Measurements from ENCODE around the gene ZNF730. TPM values are rescaled to one million over a fixed set of nuclear protein-coding genes. Genes with fewer than 3 reads are reported as not detected.
"Not testable (repeated sequence)": the region's sequence is repeated elsewhere in the genome, so short reads cannot be mapped to it uniquely, and the experiment has no call there.

ZNF730 gene
- total RNA-seq, 1 experiment from 2014 or later, result 1.2 TPM

DNA sequence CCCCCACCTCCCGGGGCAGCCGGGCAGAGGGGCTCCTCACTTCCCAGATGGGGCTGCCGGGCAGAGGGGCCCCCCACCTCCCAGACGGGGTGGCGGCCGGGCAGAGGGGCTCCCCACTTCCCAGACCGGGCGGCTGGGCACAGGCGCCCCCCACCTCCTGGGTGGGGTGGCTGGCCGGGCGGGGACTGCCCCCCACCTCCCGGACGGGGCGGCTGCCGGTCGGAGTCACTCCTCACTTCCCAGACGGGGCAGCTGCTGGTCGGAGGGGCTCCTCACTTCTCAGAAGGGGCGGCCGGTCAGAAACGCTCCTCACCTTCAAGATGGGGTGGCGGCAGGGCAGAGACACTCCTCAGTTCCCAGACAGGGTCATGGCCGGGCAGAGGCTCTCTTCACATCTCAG lies 43.9 kb downstream of the ZNF730 start:
- Histone ChIP-seq H3K4me3 (ENCODE audit: low read length) (no peak overlapping the region), H3K79me2 (ENCODE audit: low read length) (no peaks in the 10 kb centered on the region), H3K27me3 (ENCODE audit: low read length) (no peaks in the 10 kb centered on the region), H3K9me3 (ENCODE audit: low read length) (no peaks in the 10 kb centered on the region), H2AFZ (ENCODE audit: low read length) (no peak overlapping the region), H3K4me2 (ENCODE audit: low read length) (no peak overlapping the region), H3K9ac (ENCODE audit: low read length) (no peak overlapping the region), H3K27ac (ENCODE audit: low read length) (no peak overlapping the region), H4K20me1 (ENCODE audit: low read length) (no peaks in the 10 kb centered on the region), H3K4me1 (ENCODE audit: insufficient read depth, low read length) (no peaks in the 10 kb centered on the region), H3F3A (ENCODE audit: low read length, unreplicated experiment) (no peaks in the 10 kb centered on the region), H3K36me3 (ENCODE audit: low read depth, low read length) (no peaks in the 10 kb centered on the region; the same call in 1 of the 2 replicates), H3K9me2 (replicated peaks; ENCODE audit: low read length) (no peaks in the 10 kb centered on the region)
- TF ChIP-seq EZH2 (IDR thresholded peaks at IDR 0.05; ENCODE audit: low read length, unreplicated experiment) (no peak), EZH2phosphoT487 (IDR thresholded peaks at IDR 0.05; ENCODE audit: borderline replicate concordance, low read length) (no peak)
- TF ChIP-seq, protein P1, sequence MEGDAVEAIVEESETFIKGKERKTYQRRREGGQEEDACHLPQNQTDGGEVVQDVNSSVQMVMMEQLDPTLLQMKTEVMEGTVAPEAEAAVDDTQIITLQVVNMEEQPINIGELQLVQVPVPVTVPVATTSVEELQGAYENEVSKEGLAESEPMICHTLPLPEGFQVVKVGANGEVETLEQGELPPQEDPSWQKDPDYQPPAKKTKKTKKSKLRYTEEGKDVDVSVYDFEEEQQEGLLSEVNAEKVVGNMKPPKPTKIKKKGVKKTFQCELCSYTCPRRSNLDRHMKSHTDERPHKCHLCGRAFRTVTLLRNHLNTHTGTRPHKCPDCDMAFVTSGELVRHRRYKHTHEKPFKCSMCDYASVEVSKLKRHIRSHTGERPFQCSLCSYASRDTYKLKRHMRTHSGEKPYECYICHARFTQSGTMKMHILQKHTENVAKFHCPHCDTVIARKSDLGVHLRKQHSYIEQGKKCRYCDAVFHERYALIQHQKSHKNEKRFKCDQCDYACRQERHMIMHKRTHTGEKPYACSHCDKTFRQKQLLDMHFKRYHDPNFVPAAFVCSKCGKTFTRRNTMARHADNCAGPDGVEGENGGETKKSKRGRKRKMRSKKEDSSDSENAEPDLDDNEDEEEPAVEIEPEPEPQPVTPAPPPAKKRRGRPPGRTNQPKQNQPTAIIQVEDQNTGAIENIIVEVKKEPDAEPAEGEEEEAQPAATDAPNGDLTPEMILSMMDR (conservative IDR thresholded peaks at IDR 0.05; ENCODE audit: low read depth, low read length), result no peak
- ChIA-PET CTCF (no interaction called here), POLR2A (ENCODE audit: unreplicated experiment) (no interaction called here)
- ATAC-seq, result no peak
- no peak for DNase-seq
- intact Hi-C loops (cut with micrococcal nuclease), result no loop called here
- BruUV-seq (replicated peaks), result no TSS peak

DNA sequence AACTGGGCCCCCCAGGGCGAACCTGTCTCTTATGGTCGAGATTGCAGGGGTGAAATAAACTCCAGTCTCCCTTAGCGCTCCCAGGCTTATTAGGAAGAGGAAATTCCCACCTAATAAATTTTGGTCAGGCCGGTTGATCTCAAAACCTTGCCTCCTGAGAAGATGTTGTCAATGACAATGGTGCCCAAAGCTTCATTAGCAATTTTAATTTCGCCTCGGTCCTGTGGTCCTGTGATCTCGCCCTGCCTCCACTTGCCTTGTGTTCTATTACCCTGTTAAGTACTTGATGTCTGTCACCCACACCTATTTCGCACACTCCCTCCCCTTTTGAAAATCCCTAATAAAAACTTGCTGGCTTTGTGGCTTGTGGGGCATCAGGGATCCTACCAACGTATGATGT lies 51.5 kb downstream of the ZNF730 start:
- H3K9me3 ChIP-seq (ENCODE audit: low read length); CTCF ChIA-PET; intact Hi-C loops (cut with micrococcal nuclease); H3K79me2 ChIP-seq (ENCODE audit: low read length); H3F3A ChIP-seq (ENCODE audit: low read length, unreplicated experiment); H3K27me3 ChIP-seq (ENCODE audit: low read length); H3K27ac ChIP-seq (ENCODE audit: low read length); ATAC-seq; H3K4me1 ChIP-seq (ENCODE audit: insufficient read depth, low read length); BruUV-seq (replicated peaks); DNase-seq; H4K20me1 ChIP-seq (ENCODE audit: low read length); H3K4me2 ChIP-seq (ENCODE audit: low read length); H3K36me3 ChIP-seq (ENCODE audit: low read depth, low read length); H3K9me2 ChIP-seq (replicated peaks; ENCODE audit: low read length); H3K4me3 ChIP-seq (ENCODE audit: low read length); H3K9ac ChIP-seq (ENCODE audit: low read length); POLR2A ChIA-PET (ENCODE audit: unreplicated experiment); H2AFZ ChIP-seq (ENCODE audit: low read length): not testable (repeated sequence)

DNA sequence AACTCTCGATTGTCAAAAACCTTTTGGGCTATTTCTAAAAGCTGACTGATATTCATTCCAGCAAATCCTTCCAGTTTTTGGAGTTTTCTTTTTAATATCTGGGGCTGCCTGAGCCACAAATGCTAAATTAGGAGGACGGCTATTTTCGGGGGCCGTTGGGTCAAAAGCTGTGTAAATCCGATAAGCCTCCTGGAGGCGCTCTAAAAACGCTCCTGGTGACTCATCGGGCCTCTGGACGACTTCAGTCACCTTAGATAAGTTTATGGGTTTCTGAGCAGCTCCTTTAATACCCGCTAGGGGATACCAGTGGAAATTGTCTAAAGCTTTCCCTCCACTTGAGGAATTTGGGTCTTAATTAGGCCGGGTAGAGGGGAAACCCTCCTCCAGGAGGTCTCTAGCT lies 66.4 kb downstream of the ZNF730 start:
- BruUV-seq (replicated peaks), result no TSS peak
- Histone ChIP-seq H3K27me3 (ENCODE audit: low read length) (no peaks in the 10 kb centered on the region), H3K9me3 (ENCODE audit: low read length) (peaks cover 16% of the 10 kb centered on the region; the same call in 1 of the 2 replicates), H3F3A (ENCODE audit: low read length, unreplicated experiment) (no peaks in the 10 kb centered on the region), H3K4me2 (ENCODE audit: low read length) (no peak overlapping the region), H4K20me1 (ENCODE audit: low read length) (no peaks in the 10 kb centered on the region), H3K79me2 (ENCODE audit: low read length) (no peaks in the 10 kb centered on the region), H2AFZ (ENCODE audit: low read length) (no peak overlapping the region), H3K36me3 (ENCODE audit: low read depth, low read length) (no peaks in the 10 kb centered on the region; the same call in 1 of the 2 replicates), H3K27ac (ENCODE audit: low read length) (no peak overlapping the region), H3K9ac (ENCODE audit: low read length) (no peak overlapping the region), H3K4me3 (ENCODE audit: low read length) (no peak overlapping the region), H3K9me2 (replicated peaks; ENCODE audit: low read length) (no peaks in the 10 kb centered on the region), H3K4me1 (ENCODE audit: insufficient read depth, low read length) (no peaks in the 10 kb centered on the region)
- intact Hi-C loops (cut with micrococcal nuclease), result no loop called here
- DNase-seq (no peak), ATAC-seq (no peak)
- ChIA-PET POLR2A (ENCODE audit: unreplicated experiment) (no interaction called here), CTCF (no interaction called here)
- TF ChIP-seq EZH2 (IDR thresholded peaks at IDR 0.05; ENCODE audit: low read length, unreplicated experiment) (no peak), EZH2phosphoT487 (IDR thresholded peaks at IDR 0.05; ENCODE audit: borderline replicate concordance, low read length) (no peak)
- TF ChIP-seq, protein P1 (conservative IDR thresholded peaks at IDR 0.05; ENCODE audit: low read depth, low read length), result no peak

All from PC-3 (cell line).